ENCODE measurements around the gene SIRT7.

DNA sequence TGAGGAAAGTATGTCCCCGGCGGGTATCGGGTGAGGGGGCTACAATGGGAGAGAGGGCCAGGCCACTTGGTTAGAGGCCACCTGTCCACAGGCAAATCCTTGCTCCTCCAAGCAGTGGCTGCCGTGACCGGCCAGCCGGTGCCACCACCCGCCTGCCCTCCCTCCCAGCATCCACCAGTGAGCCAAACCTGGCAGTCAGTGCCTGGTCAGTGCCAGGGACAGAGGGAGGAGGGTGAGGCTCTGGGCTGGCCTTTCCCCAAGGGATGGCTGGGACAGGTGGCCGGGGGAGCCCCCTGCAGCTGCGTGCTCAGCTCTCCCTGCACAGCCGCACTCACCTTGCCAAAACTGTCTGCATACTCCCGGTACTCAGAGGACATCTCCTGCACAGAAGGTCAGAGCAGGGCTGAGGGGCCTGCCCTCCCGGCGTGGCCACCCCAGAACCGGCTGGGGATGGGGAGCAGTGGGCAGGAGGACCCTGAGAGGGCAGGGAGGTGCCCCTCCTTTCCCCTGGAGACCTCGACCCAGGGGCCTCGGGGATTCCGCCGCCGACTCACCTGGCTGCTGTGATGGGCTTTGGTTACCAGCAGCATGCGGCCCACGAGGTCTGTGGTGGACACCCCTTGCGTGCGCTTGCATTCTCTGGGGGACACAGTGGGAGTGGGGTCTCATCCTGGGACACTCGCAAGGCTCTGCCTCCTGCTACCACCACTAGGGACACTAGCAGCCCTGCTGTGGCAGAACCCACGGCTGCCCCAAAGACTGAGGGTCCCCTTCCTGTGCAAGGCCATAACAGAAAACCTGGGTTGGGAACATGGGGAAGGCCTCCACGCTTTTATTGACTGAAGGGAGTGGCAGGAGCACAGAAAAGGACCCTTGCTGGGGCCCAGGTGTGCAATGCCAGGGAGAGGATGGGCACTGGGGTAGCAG is 10.5 kb downstream of the SIRT7 start:
- TF ChIP-seq, protein P1, sequence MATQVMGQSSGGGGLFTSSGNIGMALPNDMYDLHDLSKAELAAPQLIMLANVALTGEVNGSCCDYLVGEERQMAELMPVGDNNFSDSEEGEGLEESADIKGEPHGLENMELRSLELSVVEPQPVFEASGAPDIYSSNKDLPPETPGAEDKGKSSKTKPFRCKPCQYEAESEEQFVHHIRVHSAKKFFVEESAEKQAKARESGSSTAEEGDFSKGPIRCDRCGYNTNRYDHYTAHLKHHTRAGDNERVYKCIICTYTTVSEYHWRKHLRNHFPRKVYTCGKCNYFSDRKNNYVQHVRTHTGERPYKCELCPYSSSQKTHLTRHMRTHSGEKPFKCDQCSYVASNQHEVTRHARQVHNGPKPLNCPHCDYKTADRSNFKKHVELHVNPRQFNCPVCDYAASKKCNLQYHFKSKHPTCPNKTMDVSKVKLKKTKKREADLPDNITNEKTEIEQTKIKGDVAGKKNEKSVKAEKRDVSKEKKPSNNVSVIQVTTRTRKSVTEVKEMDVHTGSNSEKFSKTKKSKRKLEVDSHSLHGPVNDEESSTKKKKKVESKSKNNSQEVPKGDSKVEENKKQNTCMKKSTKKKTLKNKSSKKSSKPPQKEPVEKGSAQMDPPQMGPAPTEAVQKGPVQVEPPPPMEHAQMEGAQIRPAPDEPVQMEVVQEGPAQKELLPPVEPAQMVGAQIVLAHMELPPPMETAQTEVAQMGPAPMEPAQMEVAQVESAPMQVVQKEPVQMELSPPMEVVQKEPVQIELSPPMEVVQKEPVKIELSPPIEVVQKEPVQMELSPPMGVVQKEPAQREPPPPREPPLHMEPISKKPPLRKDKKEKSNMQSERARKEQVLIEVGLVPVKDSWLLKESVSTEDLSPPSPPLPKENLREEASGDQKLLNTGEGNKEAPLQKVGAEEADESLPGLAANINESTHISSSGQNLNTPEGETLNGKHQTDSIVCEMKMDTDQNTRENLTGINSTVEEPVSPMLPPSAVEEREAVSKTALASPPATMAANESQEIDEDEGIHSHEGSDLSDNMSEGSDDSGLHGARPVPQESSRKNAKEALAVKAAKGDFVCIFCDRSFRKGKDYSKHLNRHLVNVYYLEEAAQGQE (IDR thresholded peaks at IDR 0.05; ENCODE audit: low read depth): no peak
- TF ChIP-seq, protein P2, sequence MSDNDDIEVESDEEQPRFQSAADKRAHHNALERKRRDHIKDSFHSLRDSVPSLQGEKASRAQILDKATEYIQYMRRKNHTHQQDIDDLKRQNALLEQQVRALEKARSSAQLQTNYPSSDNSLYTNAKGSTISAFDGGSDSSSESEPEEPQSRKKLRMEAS (IDR thresholded peaks at IDR 0.05): no peak
- TF ChIP-seq TEAD4 (IDR thresholded peaks at IDR 0.05): no peak
- TF ChIP-seq TAF1 (IDR thresholded peaks at IDR 0.05; ENCODE audit: low read depth): no peak
- no peak for TF ChIP-seq CREB1 (IDR thresholded peaks at IDR 0.05; ENCODE audit: low read depth)
- no peak for TF ChIP-seq CEBPB (IDR thresholded peaks at IDR 0.05)
- TF ChIP-seq RAD21 (IDR thresholded peaks at IDR 0.05; ENCODE audit: low read depth): no peak
- TF ChIP-seq EP300 (IDR thresholded peaks at IDR 0.05; ENCODE audit: borderline replicate concordance): no peak
- TF ChIP-seq EGR1 (IDR thresholded peaks at IDR 0.05): no peak
- no peak for TF ChIP-seq ZBTB7A (IDR thresholded peaks at IDR 0.05; ENCODE audit: low read depth)

All from Ishikawa (cell line).